Measurements from ENCODE around the gene GFOD2.
A peak's percentile ranks its signal among the peaks of the same experiment; 100 is the strongest.

GFOD2 gene

DNA sequence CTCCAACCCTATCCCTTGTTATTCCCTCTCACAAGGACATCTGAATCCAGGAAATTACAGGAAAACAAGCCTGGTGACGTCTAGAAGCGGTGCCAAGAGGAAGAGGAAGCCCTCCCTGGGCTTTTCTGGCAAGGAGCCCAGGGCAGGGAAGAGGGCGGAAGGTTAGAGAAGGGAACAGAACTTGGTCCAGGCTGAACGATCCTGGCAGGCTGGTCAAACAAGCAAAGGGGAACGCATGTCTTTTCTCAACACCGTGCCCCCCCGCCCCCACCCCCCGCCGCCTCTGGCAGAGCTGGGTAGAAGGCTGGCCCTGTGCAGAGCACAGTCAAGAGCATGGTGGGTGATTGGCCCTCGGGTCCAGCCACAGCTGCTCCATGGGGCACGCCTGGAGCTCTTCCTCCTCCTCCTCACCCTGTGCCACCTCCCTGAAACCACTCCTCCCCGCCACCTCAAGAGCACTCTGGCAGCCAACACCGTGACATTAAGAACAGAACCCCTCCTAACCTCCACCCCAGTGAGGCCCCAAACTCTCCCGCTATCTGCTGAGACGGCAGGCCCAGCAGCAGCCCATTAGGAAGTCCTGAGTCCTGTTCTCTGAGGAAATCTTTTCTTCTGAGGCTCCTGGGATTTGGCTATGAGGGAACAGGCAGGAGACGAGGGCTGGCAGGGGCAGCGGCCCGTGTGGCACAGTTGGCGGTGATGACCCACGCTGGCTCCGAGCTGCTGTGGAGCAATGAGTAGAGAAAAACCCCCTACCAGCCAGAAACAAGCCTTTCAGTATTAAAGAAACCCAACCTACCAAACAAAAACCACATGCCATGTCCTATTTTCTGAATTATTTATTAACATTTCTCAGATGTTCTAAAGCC, 45.2 kb downstream of the GFOD2 start:
- TF ChIP-seq, protein P1, sequence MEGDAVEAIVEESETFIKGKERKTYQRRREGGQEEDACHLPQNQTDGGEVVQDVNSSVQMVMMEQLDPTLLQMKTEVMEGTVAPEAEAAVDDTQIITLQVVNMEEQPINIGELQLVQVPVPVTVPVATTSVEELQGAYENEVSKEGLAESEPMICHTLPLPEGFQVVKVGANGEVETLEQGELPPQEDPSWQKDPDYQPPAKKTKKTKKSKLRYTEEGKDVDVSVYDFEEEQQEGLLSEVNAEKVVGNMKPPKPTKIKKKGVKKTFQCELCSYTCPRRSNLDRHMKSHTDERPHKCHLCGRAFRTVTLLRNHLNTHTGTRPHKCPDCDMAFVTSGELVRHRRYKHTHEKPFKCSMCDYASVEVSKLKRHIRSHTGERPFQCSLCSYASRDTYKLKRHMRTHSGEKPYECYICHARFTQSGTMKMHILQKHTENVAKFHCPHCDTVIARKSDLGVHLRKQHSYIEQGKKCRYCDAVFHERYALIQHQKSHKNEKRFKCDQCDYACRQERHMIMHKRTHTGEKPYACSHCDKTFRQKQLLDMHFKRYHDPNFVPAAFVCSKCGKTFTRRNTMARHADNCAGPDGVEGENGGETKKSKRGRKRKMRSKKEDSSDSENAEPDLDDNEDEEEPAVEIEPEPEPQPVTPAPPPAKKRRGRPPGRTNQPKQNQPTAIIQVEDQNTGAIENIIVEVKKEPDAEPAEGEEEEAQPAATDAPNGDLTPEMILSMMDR (IDR thresholded peaks at IDR 0.05; ENCODE audit: low read depth, low read length) = no peak
- TF ChIP-seq, protein P2, sequence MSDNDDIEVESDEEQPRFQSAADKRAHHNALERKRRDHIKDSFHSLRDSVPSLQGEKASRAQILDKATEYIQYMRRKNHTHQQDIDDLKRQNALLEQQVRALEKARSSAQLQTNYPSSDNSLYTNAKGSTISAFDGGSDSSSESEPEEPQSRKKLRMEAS (IDR thresholded peaks at IDR 0.05; ENCODE audit: low read depth, low read length) = no peak
- TF ChIP-seq POLR2A (IDR thresholded peaks at IDR 0.05; ENCODE audit: extremely low read depth, insufficient read length) (no peak), MYC (IDR thresholded peaks at IDR 0.05; ENCODE audit: low read depth, low read length) (no peak)
- no peak overlapping the region for H3K4me3 ChIP-seq (ENCODE audit: low read depth, low read length)
- no peak for DNase-seq (ENCODE audit: low read depth)

DNA sequence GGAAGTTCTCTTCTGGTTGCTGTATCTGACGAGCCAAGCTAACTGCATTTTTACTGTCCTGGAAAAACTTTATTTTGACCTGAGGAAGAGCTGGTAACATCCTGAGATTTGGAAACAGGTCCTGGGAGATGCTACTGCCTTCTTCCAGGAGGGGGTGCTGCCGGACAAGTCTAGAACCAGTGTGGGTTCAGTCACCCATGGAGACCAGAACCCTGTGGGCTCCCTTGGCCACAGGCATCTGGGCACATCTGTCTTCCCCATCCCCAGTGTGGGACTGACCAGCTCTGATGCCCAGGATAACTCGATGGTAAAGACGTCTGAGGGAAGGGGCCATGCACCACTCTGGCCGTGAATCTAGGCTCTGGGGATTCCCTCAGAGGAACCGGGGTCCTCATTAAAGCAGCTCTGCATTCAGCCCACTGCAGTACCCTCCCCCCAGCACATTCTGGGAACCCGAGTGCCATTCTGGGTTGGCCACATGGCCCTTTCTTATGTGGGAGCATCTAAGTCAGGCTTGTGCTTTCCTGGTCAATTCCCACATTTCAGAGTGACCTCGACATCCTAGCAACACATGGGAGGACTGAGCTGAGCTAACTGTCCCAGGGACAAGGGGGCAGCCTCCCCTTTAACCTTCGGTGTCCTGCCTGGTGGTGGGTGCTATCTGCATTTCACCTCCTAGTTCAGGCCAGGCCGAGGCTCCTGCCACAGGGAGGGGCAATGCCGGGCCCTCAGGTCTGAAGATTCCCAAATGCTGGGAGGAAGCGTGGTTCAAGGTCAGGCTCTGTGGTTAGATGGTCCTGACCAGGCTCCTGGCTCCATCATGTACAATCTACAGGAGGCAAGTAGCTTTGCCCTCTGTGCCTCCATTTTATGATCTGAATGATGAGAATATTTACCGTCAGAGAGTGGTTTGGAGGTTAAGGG, 46.1 kb downstream of the GFOD2 start:
- no peak overlapping the region for H3K4me3 ChIP-seq (ENCODE audit: low read depth, low read length)
- DNase-seq (ENCODE audit: low read depth) = peak; percentile 75
- no peak for TF ChIP-seq POLR2A (IDR thresholded peaks at IDR 0.05; ENCODE audit: extremely low read depth, insufficient read length)
- no peak for TF ChIP-seq MYC (IDR thresholded peaks at IDR 0.05; ENCODE audit: low read depth, low read length)
- TF ChIP-seq, protein P2 (IDR thresholded peaks at IDR 0.05; ENCODE audit: low read depth, low read length) = no peak
- TF ChIP-seq, protein P1 (IDR thresholded peaks at IDR 0.05; ENCODE audit: low read depth, low read length) = peak; percentile 91

DNA sequence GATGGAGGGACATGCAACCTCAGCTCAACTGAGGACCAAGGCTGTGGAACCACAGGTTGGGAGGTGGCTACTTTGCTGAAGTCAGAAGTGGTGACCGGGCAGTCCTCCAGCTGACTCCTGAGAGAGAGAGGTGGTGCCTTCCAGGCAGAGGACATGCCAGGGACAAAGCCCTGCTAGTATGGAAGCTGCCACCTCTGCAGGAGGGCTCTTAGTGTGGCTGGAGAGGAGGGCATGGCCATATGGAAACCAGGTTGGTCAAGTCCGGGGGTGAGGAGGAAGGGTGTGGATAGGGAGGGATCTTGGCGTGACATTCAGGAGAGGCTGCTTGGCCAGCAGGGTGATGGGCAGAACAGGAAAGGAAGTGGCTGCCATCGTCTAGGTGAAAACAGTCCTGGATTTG, 46.8 kb downstream of the GFOD2 start:
- no peak overlapping the region for H3K4me3 ChIP-seq (ENCODE audit: low read depth, low read length)
- DNase-seq (ENCODE audit: low read depth) = no peak
- TF ChIP-seq, protein P1 (IDR thresholded peaks at IDR 0.05; ENCODE audit: low read depth, low read length) = no peak
- TF ChIP-seq, protein P2 (IDR thresholded peaks at IDR 0.05; ENCODE audit: low read depth, low read length) = no peak
- TF ChIP-seq POLR2A (IDR thresholded peaks at IDR 0.05; ENCODE audit: extremely low read depth, insufficient read length) (no peak), MYC (IDR thresholded peaks at IDR 0.05; ENCODE audit: low read depth, low read length) (no peak)

DNA sequence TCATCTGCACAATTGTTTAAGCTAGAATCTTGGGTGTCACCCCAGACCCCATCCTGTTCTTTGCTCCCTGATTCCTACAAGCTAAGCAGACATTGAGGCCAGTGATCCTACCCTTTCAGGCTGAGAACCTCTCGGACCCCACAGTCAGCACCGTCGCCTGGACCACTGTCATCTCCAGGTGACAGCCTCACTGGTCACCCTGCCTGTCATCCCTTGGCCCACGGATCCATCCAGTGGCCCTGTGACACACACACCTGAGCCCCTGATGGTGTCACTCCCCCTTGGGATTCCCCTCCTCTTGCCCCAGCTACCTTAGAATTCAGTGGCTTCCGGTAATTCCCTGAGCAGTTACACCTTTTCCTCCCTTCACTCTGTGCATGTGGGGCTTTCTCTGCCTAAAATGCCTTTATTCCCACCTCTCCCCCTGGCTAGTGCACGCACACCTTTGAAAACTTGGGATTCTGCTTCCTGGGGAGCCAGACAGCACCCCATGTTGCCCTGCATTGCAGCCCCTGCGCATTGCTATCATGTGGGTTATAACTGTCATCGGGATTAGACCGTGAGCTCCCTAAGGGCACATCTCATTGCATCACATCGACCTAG, 49.5 kb downstream of the GFOD2 start:
- TF ChIP-seq, protein P1 (IDR thresholded peaks at IDR 0.05; ENCODE audit: low read depth, low read length) = no peak
- TF ChIP-seq POLR2A (IDR thresholded peaks at IDR 0.05; ENCODE audit: extremely low read depth, insufficient read length) (no peak), MYC (IDR thresholded peaks at IDR 0.05; ENCODE audit: low read depth, low read length) (no peak)
- TF ChIP-seq, protein P2 (IDR thresholded peaks at IDR 0.05; ENCODE audit: low read depth, low read length) = no peak
- no peak overlapping the region for H3K4me3 ChIP-seq (ENCODE audit: low read depth, low read length)
- no peak for DNase-seq (ENCODE audit: low read depth)

DNA sequence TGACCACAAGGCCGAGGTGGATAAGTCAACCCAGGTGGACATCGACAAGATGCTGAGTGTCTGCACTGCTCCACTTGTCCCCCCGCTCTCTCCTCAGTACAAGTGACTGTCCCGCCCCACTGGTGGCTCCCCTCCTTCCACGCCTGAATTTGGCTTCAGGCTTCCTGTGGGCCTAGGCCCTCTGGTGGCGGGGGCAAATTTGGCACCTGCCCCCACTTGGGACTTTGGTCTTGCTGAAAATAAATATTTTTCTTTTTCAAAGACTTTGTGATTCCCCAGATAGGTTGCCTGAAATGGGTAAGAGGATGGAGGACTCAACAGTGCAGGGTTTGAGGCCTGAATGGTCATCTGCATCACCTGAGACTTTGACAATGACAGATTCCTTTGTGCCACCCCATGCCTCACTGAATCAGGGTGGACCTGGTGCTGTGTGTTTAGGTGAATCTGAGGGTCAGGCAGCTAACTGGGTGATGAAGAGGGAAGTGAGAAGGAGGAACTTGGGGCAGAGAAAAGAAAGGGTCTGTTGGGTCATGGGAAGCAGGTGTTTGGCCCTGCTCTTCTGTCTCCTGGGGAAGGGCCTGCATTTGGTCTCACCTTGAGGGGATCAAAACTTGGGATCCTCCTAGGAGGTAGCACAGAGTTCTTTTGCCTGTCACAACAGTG, 50.5 kb downstream of the GFOD2 start:
- no peak overlapping the region for H3K4me3 ChIP-seq (ENCODE audit: low read depth, low read length)
- TF ChIP-seq, protein P1 (IDR thresholded peaks at IDR 0.05; ENCODE audit: low read depth, low read length) = peak; percentile 54
- TF ChIP-seq MYC (IDR thresholded peaks at IDR 0.05; ENCODE audit: low read depth, low read length) = no peak
- peak; percentile 38 for DNase-seq (ENCODE audit: low read depth)
